ENCODE measurements around the gene ANKMY1.

DNA sequence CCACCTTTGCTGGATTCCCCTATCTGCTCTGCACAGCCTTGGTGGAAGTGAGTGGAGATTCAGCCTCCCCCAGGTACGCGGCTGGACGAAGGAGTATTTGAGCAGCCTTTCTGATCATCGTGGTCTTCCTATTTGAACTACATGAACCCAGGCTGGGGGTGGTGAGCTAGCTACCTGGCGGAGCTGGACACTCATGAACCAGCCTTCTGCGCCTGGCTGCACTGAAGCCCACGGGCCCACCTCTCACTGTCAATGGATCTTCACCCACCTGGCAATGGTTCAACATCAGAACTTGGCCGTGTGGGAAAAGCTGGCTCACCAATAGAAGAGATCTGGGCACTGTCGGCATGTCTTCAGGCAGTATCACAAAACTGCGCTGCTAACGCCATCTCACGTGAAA lies 35.4 kb downstream of the ANKMY1 start:
- TF ChIP-seq EZH2phosphoT487 (IDR thresholded peaks at IDR 0.05; ENCODE audit: borderline replicate concordance): no peak
- TF ChIP-seq, protein P1, sequence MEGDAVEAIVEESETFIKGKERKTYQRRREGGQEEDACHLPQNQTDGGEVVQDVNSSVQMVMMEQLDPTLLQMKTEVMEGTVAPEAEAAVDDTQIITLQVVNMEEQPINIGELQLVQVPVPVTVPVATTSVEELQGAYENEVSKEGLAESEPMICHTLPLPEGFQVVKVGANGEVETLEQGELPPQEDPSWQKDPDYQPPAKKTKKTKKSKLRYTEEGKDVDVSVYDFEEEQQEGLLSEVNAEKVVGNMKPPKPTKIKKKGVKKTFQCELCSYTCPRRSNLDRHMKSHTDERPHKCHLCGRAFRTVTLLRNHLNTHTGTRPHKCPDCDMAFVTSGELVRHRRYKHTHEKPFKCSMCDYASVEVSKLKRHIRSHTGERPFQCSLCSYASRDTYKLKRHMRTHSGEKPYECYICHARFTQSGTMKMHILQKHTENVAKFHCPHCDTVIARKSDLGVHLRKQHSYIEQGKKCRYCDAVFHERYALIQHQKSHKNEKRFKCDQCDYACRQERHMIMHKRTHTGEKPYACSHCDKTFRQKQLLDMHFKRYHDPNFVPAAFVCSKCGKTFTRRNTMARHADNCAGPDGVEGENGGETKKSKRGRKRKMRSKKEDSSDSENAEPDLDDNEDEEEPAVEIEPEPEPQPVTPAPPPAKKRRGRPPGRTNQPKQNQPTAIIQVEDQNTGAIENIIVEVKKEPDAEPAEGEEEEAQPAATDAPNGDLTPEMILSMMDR (IDR thresholded peaks at IDR 0.05 in 2 of 3, conservative IDR thresholded peaks at IDR 0.05 in 1 of 3; ENCODE audit: borderline replicate concordance in 1 of 3, insufficient read depth in 1 of 3, low read depth in 2 of 3, low read length in 2 of 3): no peak
- TF ChIP-seq YY1 (IDR thresholded peaks at IDR 0.05; ENCODE audit: extremely low read depth, insufficient replicate concordance, low read depth, low read length): no peak
- no peak for TF ChIP-seq REST (IDR thresholded peaks at IDR 0.05; ENCODE audit: low read depth)
- no peak for TF ChIP-seq CEBPB (IDR thresholded peaks at IDR 0.05; ENCODE audit: low read depth)
- no peak for TF ChIP-seq POLR2AphosphoS5 (IDR thresholded peaks at IDR 0.05; ENCODE audit: low read depth, low read length)
- TF ChIP-seq JUND (IDR thresholded peaks at IDR 0.05): no peak
- TF ChIP-seq EZH2 (IDR thresholded peaks at IDR 0.05): no peak
- TF ChIP-seq SIN3A (IDR thresholded peaks at IDR 0.05; ENCODE audit: low read depth): no peak
- TF ChIP-seq ZNF274 (IDR thresholded peaks at IDR 0.05; ENCODE audit: low read depth, low read length): no peak
- TF ChIP-seq POLR2A (IDR thresholded peaks at IDR 0.05; ENCODE audit: borderline replicate concordance, extremely low read depth, insufficient read depth, insufficient read length): no peak
- TF ChIP-seq MAX (IDR thresholded peaks at IDR 0.05): no peak
- TF ChIP-seq EGR1 (IDR thresholded peaks at IDR 0.05; ENCODE audit: low read depth): no peak

All from HCT116 (cell line).